CD14-positive monocyte (primary cell): ENCODE data around the gene PARD6B. TPM values are rescaled to one million over a fixed set of nuclear protein-coding genes. Genes with fewer than 3 reads are reported as not detected.

Experiments
- DNase-seq, 3 donors: peaks; one replicate each; pipeline ENCODE4 v3.0.0-alpha.2; 2011 to 2022
- H2AFZ ChIP-seq: 2 replicates; pipeline ENCODE4 v1.6.0; 2012; ENCODE audit warnings: mild to moderate bottlenecking, low read depth, low read length, inconsistent platforms; ENCODE audit not compliant: insufficient read depth, poor library complexity, severe bottlenecking
- H3K27ac ChIP-seq, 2 donors: 1 replicate in 1 of 2; 2 replicates in 1 of 2; pipeline ENCODE4 v1.5.1; 2012 to 2013; ENCODE audit warnings: low read length in 2 of 2, control low read depth in 1 of 2, inconsistent platforms in 1 of 2, low read depth in 1 of 2, mild to moderate bottlenecking in 1 of 2
- H3K27me3 ChIP-seq, 2 donors: one replicate each; pipeline versions ENCODE4 v1.6.0 to v1.6.1; 2011 to 2013; ENCODE audit warnings: low read length in 2 of 2; ENCODE audit not compliant: control insufficient read depth in 2 of 2, insufficient read depth in 2 of 2
- H3K36me3 ChIP-seq, 2 donors: replicated peaks in 1 of 2; 1 replicate in 1 of 2; 2 replicates in 1 of 2; pipeline versions ENCODE4 v1.5.1 to v1.6.1; 2012 to 2013; ENCODE audit warnings: low read length in 2 of 2, control low read depth in 1 of 2, inconsistent platforms in 1 of 2, mild to moderate bottlenecking in 1 of 2; ENCODE audit not compliant: insufficient read depth in 2 of 2, control insufficient read depth in 1 of 2
- H3K4me1 ChIP-seq, 2 donors: 1 replicate in 1 of 2; 2 replicates in 1 of 2; pipeline versions ENCODE4 v1.5.1 to v1.6.1; 2012 to 2013; ENCODE audit warnings: low read length in 2 of 2, control low read depth in 1 of 2, inconsistent platforms in 1 of 2, mild to moderate bottlenecking in 1 of 2, moderate library complexity in 1 of 2; ENCODE audit not compliant: insufficient read depth in 2 of 2, control insufficient read depth in 1 of 2
- H3K4me2 ChIP-seq: replicated peaks from 2 replicates; pipeline ENCODE3; 2012; ENCODE audit warnings: low read length, moderate library complexity, mild to moderate bottlenecking; ENCODE audit not compliant: poor library complexity, severe bottlenecking; ENCODE audit errors: extremely low read depth
- H3K4me3 ChIP-seq, 3 experiments: fragments of 200-600 bp in 1 of 3; sonication (generic) in 1 of 3; replicated peaks in 1 of 3; 1 replicate in 2 of 3; 2 replicates in 1 of 3; pipeline ENCODE4 v1.5.1; 2011 to 2013; ENCODE audit warnings: low read length in 3 of 3, mild to moderate bottlenecking in 3 of 3, control low read depth in 2 of 3, low read depth in 2 of 3, inconsistent platforms in 1 of 3, moderate library complexity in 1 of 3
- H3K79me2 ChIP-seq: 2 replicates; pipeline ENCODE4 v1.6.0; 2012; ENCODE audit warnings: mild to moderate bottlenecking, control low read depth, inconsistent platforms, low read length, moderate library complexity; ENCODE audit not compliant: insufficient read depth
- H3K9ac ChIP-seq: 2 replicates; pipeline ENCODE4 v1.6.0; 2017; ENCODE audit warnings: low read length, mild to moderate bottlenecking; ENCODE audit not compliant: insufficient read depth, poor library complexity, severe bottlenecking
- H3K9me3 ChIP-seq, 2 donors: replicated peaks in 1 of 2; 1 replicate in 1 of 2; 2 replicates in 1 of 2; pipeline versions ENCODE4 v1.5.1 to v1.6.1; 2012 to 2013; ENCODE audit warnings: low read length in 2 of 2, control low read depth in 1 of 2; ENCODE audit not compliant: control insufficient read depth in 1 of 2, insufficient read depth in 1 of 2
- H4K20me1 ChIP-seq: 2 replicates; pipeline ENCODE4 v1.6.0; 2012; ENCODE audit warnings: mild to moderate bottlenecking, low read length, control low read depth, moderate library complexity; ENCODE audit not compliant: insufficient read depth
- H3K27ac Mint-ChIP-seq, 7 donors: one replicate each; pipeline ENCODE4 v1.8.0; 2020; ENCODE audit warnings: mild to moderate bottlenecking in 7 of 7, mixed read lengths in 7 of 7, moderate library complexity in 6 of 7, inconsistent platforms in 2 of 7
- H3K27me3 Mint-ChIP-seq, 3 donors: one replicate each; pipeline ENCODE4 v1.8.0; 2021 to 2022; ENCODE audit warnings: low read depth in 3 of 3, mild to moderate bottlenecking in 3 of 3, mixed read lengths in 3 of 3, moderate library complexity in 3 of 3, inconsistent platforms in 1 of 3
- H3K36me3 Mint-ChIP-seq, 2 donors: one replicate each; pipeline ENCODE4 v1.8.0; 2020; ENCODE audit warnings: mixed read lengths in 2 of 2, inconsistent platforms in 1 of 2, mild to moderate bottlenecking in 1 of 2
- H3K4me1 Mint-ChIP-seq: one replicate; pipeline ENCODE4 v1.8.0; 2020; ENCODE audit warnings: mild to moderate bottlenecking, mixed read lengths
- H3K4me3 Mint-ChIP-seq, 2 donors: one replicate each; pipeline ENCODE4 v1.8.0; 2020; ENCODE audit warnings: mild to moderate bottlenecking in 2 of 2, mixed read lengths in 2 of 2, moderate library complexity in 1 of 2
- H3K9me3 Mint-ChIP-seq, 7 donors: one replicate each; pipeline ENCODE4 v1.8.0; 2020 to 2022; ENCODE audit warnings: mixed read lengths in 7 of 7, mild to moderate bottlenecking in 6 of 7, moderate library complexity in 6 of 7, inconsistent platforms in 2 of 7
- CTCF ChIP-seq: fragments of 200-600 bp; IDR thresholded peaks from one replicate; pipeline ENCODE4 v1.8.0; 2022; ENCODE audit warnings: antibody characterized with exemption, mild to moderate bottlenecking
- WGBS: methylation state at CpG from one replicate; pipeline ENCODE4 v1.1.5; 2013; ENCODE audit warnings: missing lambda C conversion rate; ENCODE audit not compliant: insufficient coverage; 5-methylcytosine and 5-hydroxymethylcytosine counted together
- intact Hi-C, 2 donors: fragments of 100-400 bp; cut with micrococcal nuclease; formaldehyde crosslinking; loops; one replicate each; pipeline versions ENCODE4 v1.15.0 to v1.15.1; 2023
- polyA plus RNA-seq, 3 donors: library from polyadenylated mRNA; depleted of rRNA in 1 of 3; unstranded in 2 of 3; stranded (reverse) in 1 of 3; fragments of 300-500 nt in 2 of 3; fragments of >200 nt in 1 of 3; fragmentation: Illumina TruSeq in 2 of 3; gene quantifications; 1 replicate in 2 of 3; 2 replicates in 1 of 3; pipeline ENCODE4 v1.2.3, GENCODE V29; 2012 to 2021

PARD6B gene
- polyA plus RNA-seq, 3 donors, result 0.04 to 0.13 (median 0.13) TPM

- peaks cover 12 to 19% of the 10 kb centered on the region in 2 donors for H3K4me1 ChIP-seq
- H2AFZ ChIP-seq, result no peak overlapping the region
- no peaks in the 10 kb centered on the region for H3K36me3 Mint-ChIP-seq
- H3K27me3 Mint-ChIP-seq, result peaks cover 3 to 29% (median 11%) of the 10 kb centered on the region in 3 donors
- no peaks in the 10 kb centered on the region for H3K79me2 ChIP-seq
- H3K4me1 Mint-ChIP-seq, result peaks cover 14% of the 10 kb centered on the region
- intact Hi-C loops, result no loop called here
- H3K4me3 ChIP-seq, result no peak overlapping the region
- 86% methylated on average over 2 of the region's 11 CpGs for WGBS
- H4K20me1 ChIP-seq, result no peaks in the 10 kb centered on the region
- no peaks in the 10 kb centered on the region for H3K36me3 ChIP-seq
- H3K27ac ChIP-seq, result no peak overlapping the region
- H3K4me2 ChIP-seq, result no peak overlapping the region
- DNase-seq, result no peak
- no peak overlapping the region for H3K9ac ChIP-seq
- no peaks in the 10 kb centered on the region for H3K9me3 ChIP-seq
- no peak overlapping the region for H3K27ac Mint-ChIP-seq
- no peak for TF ChIP-seq CTCF
- H3K9me3 Mint-ChIP-seq, result peaks cover 0 to 3% (median 0%) of the 10 kb centered on the region in 7 donors
- H3K4me3 Mint-ChIP-seq, result no peak overlapping the region
- peaks cover 8 to 9% of the 10 kb centered on the region in 2 donors for H3K27me3 ChIP-seq
Measured at GRCh38 chr20:50728981-50729874, 2.2 kb upstream of the PARD6B start.

DNA sequence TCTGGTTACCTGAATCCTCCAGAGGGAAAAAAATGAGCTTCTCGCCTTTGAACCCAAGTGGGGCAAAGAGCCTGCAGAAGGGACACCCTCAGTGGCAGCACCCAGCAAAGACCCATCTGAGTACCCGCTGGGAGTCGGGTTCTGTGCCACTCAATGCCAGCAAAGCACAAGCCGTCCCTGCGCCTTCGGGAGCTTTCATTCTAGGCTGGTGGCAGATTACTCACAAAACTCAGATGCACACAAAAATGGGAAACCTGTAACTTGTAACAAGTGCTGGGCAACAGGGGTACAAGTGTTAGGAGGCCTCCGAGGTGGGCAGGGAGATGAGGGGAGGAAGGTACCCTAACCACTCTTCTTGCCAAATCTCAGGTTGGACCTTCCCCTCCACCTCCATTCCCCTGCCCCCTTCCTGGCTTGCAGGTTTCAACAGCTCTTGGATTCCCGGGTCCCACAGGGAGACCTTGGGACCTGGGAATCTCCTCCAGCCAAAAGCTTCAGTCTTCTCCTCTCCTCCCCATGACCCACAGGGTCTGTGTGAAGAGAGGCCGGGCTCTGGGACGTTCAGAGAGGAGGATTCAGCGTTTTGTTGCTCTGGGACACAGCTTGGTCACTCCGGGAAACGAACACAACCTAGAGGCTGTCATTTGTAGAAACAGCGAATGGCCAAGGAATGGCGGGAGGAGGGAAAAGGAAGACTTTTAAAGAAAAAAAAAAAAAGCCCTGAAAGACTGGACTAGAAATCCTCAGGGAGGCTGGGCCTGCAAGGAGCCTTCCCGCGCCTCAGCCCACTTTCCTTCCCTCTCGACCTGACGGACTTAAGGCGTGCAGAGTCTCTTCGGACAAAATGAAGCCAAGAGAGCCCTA is 1.2 kb upstream of the PARD6B start:
- Histone ChIP-seq H4K20me1 (no peaks in the 10 kb centered on the region), H3K79me2 (no peaks in the 10 kb centered on the region), H3K4me1 (peaks cover 12 to 19% of the 10 kb centered on the region in 2 donors), H3K27ac (no peak overlapping the region), H3K4me3 (peak overlapping the region; percentile 53 to 92 (median 90)), H3K27me3 (peaks cover 8 to 9% of the 10 kb centered on the region in 2 donors), H3K9ac (peak overlapping the region; percentile 64), H3K4me2 (peak overlapping the region; percentile 93), H3K36me3 (no peaks in the 10 kb centered on the region), H3K9me3 (no peaks in the 10 kb centered on the region), H2AFZ (peak overlapping the region; percentile 97)
- peak in 1 of 3 donors; percentile 10 for DNase-seq
- Mint-ChIP-seq H3K36me3 (no peaks in the 10 kb centered on the region), H3K4me1 (peaks cover 14% of the 10 kb centered on the region), H3K9me3 (peaks cover 0 to 3% (median 0%) of the 10 kb centered on the region in 7 donors), H3K27me3 (peaks cover 3 to 29% (median 11%) of the 10 kb centered on the region in 3 donors), H3K4me3 (peak overlapping the region; percentile 85 to 89), H3K27ac (peak overlapping the region in 3 of 7 donors; percentile 13 to 55 (median 32))
- WGBS, result 97% methylated on average over 6 of the region's 21 CpGs
- no peak for TF ChIP-seq CTCF
- intact Hi-C loops, result no loop called here
